Hematopoietic multipotent progenitor cell treated with erythropoietin and hydrocortisone succinate and interleukin-3 and kit ligand, for 15 days (in vitro differentiated cells): ENCODE data around the gene SMAD6.

Experiments
- DNase-seq: peaks from one replicate; pipeline ENCODE4 v3.0.0-alpha.2; 2015; ENCODE audit warnings: low spot score

The SMAD6 gene

GRCh38 chr15:66777054-66777453 lies 75.0 kb downstream of the SMAD6 start:
- DNase-seq: no peak

GRCh38 chr15:66777596-66778313 lies 75.7 kb downstream of the SMAD6 start:
- no peak for DNase-seq

- no peak for DNase-seq
These were observed 76.3 kb downstream of the SMAD6 start for GRCh38 chr15:66778314-66778665.

- DNase-seq: no peak
These were observed 76.7 kb downstream of the SMAD6 start for GRCh38 chr15:66778716-66779115.

GRCh38 chr15:66779331-66780009 lies 77.4 kb downstream of the SMAD6 start:
- no peak for DNase-seq

DNA sequence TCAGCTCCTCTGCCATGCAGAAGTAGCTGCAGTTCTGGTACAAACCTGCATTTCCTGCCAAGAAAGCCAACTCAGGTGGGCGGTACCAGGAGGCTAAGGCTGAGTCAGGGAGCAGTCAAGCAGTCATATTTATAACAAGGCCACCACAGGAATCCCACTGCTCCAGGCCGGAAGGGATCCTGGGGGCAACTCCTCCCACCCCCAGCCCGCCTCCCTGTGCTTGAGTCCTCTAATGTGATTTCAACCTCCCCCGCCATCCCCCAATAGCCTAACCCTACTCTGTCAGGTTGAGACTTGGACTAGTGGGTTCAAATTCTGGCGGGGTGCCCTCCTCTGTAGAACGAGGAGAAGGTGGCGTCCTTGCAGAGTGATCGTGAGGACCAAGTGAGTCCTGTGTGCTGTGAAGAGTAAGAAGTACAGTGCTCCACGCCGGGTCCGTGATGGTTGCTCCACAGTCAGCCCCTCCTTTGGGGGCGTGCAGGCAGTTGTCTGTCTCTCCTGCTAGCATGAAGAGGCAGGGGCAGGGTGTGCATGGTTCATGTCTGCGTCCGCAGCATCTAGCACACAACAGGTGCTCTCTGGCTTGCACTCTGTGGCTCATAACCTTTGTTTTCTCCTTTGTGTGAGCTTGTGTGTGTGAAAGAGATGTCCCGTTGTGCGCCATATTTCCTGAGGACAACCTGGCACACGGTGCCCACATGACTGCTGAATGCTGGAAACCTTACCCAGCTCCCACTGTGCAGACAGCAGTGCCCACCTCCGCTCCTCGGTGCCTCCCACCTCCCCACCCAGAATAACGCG lies 78.3 kb downstream of the SMAD6 start:
- no peak for DNase-seq

DNA sequence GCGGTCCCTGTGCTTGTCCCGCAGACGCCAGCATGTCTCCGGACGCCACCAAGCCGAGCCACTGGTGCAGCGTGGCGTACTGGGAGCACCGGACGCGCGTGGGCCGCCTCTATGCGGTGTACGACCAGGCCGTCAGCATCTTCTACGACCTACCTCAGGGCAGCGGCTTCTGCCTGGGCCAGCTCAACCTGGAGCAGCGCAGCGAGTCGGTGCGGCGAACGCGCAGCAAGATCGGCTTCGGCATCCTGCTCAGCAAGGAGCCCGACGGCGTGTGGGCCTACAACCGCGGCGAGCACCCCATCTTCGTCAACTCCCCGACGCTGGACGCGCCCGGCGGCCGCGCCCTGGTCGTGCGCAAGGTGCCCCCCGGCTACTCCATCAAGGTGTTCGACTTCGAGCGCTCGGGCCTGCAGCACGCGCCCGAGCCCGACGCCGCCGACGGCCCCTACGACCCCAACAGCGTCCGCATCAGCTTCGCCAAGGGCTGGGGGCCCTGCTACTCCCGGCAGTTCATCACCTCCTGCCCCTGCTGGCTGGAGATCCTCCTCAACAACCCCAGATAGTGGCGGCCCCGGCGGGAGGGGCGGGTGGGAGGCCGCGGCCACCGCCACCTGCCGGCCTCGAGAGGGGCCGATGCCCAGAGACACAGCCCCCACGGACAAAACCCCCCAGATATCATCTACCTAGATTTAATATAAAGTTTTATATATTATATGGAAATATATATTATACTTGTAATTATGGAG lies 79.1 kb downstream of the SMAD6 start:
- no peak for DNase-seq

DNA sequence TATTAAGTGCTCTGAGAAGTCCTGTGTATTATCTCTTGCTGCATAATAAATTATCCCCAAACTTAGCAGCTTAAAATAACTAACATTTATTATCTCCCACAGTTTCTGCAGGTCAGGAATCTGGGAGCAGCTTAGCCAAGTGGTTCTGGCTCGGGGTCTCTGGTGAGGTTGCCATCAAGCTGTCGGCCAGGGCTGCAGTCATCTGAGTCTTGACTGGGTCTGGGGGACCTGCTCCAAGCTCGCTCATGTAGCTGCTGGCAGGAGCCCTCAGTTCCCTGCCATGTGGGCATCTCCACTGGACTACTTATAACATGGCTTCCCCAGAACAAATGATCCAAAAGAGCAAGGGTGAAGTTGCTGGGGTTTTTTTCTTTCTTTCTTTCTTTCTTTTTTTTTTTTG lies 80.7 kb downstream of the SMAD6 start:
- DNase-seq: no peak

GRCh38 chr15:66783314-66783713 lies 81.3 kb downstream of the SMAD6 start:
- DNase-seq: no peak

DNA sequence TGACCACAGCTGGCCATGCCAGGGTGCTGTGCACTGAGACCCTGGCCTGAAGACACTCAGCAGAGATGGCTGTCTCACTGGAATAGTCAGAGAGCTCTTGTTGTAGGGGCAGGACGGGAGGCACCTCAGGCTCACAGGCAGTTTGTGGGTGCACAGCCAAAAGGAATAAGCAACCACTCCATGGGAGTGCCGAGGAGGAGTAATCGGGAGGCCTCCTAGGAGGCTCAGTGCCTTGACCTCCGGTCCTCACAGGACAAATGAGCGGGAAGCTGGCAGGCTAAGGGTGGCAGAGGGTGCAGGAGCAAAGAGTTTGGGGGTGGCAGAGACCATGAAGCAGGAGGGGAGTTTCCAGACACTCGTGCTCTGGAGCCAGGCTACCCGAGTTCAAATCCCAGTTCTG lies 81.7 kb downstream of the SMAD6 start:
- no peak for DNase-seq

GRCh38 chr15:66784174-66784573 lies 82.1 kb downstream of the SMAD6 start:
- no peak for DNase-seq

GRCh38 chr15:66785637-66786036 lies 83.6 kb downstream of the SMAD6 start:
- no peak for DNase-seq

GRCh38 chr15:66786222-66786621 lies 84.2 kb downstream of the SMAD6 start:
- no peak for DNase-seq

- DNase-seq: no peak
These were observed 84.9 kb downstream of the SMAD6 start for GRCh38 chr15:66786708-66787488.

GRCh38 chr15:66787489-66787871 lies 85.4 kb downstream of the SMAD6 start:
- no peak for DNase-seq

DNA sequence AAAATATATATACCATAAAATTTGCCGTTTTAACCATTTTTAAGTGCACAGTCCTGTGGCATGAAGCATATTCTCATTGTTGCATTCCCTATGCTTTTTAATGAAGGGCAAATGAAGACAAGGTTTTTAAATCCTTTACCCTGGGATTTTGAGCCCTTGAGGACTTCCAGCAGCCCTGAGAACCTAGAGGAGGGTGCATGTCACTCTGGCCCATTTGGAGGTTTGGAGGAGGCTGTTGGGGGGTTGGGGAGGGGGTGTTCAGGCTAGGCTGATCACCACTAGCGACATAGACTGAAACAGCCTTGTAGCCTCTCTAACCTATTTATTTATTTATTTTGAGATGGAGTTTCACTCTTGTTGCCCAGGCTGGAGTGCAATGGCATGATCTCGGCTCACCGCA lies 86.0 kb downstream of the SMAD6 start:
- no peak for DNase-seq

DNA sequence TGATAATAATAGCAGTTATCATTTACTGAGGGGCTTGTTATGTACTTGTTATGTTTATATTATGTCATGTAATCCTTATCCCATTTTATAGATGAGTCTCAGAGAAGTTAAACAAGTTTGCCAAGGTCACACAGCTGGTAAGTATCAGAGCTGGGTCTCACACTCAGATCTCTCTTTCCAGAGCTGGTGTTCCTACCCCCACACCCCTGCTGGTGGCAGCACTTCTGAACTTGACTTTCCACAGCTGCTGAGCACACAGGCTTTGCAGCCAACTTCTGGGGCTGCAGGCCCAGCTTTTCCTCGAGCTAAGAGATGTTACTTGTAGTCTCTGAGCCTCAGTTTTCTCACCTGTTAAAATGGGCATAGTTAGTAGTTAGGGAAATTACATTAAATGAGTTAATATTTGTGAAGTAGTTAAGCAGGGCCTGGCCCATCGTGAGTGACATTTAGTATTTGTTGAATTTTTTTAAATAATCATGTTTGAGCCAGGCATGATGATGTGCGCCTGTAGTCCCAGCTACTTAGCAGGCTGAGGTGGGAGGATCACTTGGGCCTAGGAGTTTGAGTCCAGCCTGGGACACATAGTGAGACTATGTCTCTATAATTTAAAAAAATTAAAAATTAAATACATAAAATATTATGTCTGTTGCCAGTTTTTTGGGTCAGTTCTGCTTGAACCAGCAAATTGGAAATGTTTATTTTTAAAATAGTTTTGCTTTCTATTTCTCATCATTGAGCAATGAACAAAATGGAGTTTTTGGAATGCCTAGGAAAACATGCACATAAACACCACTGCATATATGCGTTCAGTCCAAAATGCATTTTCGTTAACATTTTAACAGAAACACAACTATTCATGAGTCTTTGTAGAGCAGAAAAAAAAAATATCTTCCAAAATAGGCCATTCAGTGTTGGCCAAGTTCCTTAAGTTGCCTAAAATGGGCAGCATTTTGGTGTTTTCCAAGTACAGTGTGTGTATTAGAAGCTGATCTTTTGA lies 87.3 kb downstream of the SMAD6 start:
- no peak for DNase-seq

- DNase-seq: no peak
These were observed 93.8 kb downstream of the SMAD6 start for GRCh38 chr15:66795851-66796250.

- DNase-seq: no peak
These were observed 94.3 kb downstream of the SMAD6 start for GRCh38 chr15:66796343-66796742.

DNA sequence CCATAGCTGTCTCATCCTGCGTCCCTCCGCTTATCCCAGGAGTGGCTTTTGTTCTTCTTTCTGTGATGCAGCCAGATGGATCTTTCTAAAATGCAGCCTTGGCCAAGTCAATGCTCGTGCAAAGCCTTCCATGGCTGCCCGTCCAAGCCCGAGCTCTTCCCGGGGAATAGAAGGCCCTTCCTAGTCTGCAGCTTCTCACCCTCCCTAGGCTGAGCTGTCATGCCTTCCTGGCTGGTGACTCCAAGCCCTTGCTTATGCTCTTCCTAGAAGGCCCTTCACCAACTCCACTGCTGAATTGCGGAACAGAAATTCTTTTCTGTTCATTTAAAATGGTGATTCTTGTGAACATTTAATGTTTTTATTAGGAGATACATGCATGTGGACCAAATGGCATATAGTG lies 95.9 kb downstream of the SMAD6 start:
- no peak for DNase-seq
